ENCODE results near the gene KCNH1.

Gene KCNH1

GRCh38 chr1:210912752-210913151 lies 221.2 kb downstream of the KCNH1 start:
- CTCF ChIA-PET = interaction anchor here (0.6 kb wide), 1 partner anchor 147 kb away, joined by 5 read pairs; no protein-coding TSS in a partner anchor

GRCh38 chr1:210910020-210910575 lies 223.8 kb downstream of the KCNH1 start:
- Histone ChIP-seq H3K27ac (ENCODE audit: extremely low read depth, low read depth, low read length) (no peak overlapping the region), H3K36me3 (ENCODE audit: control insufficient read depth in 2 of 2, insufficient read depth in 1 of 2, low read length in 2 of 2) (no peaks in the 10 kb centered on the region), H3K4me1 (ENCODE audit: control insufficient read depth, insufficient read depth, low read length) (no peaks in the 10 kb centered on the region), H3K4me3 (ENCODE audit: low read depth, low read length) (no peak overlapping the region), H3K9me3 (ENCODE audit: control insufficient read depth, insufficient read depth, low read depth, low read length) (no peaks in the 10 kb centered on the region)
- ChIA-PET POLR2A (no interaction called here), CTCF (no interaction called here)
- no peak for TF ChIP-seq ZNF837 (tag by site-specific recombination; IDR thresholded peaks at IDR 0.05)
- no peak for TF ChIP-seq ZNF488 (tag by site-specific recombination; IDR thresholded peaks at IDR 0.05)
- no peak for TF ChIP-seq RBAK (tag by site-specific recombination; IDR thresholded peaks at IDR 0.05)
- TF ChIP-seq ZXDB (tag by site-specific recombination; IDR thresholded peaks at IDR 0.05) = no peak
- no peak for TF ChIP-seq PRDM1 (tag by site-specific recombination; IDR thresholded peaks at IDR 0.05)
- TF ChIP-seq ZNF76 (tag by site-specific recombination; IDR thresholded peaks at IDR 0.05; ENCODE audit: borderline replicate concordance, low read depth) = no peak
- TF ChIP-seq ZNF549 (tag by site-specific recombination; IDR thresholded peaks at IDR 0.05) = no peak
- TF ChIP-seq ZNF266 (tag by site-specific recombination; IDR thresholded peaks at IDR 0.05; ENCODE audit: low read depth) = no peak
- TF ChIP-seq SETDB1 (IDR thresholded peaks at IDR 0.05; ENCODE audit: insufficient read length, low read length) = no peak
- TF ChIP-seq ZNF560 (tag by site-specific recombination; IDR thresholded peaks at IDR 0.05; ENCODE audit: borderline replicate concordance) = no peak
- TF ChIP-seq BCL6B (tag by site-specific recombination; IDR thresholded peaks at IDR 0.05) = no peak
- no peak for TF ChIP-seq ZNF48 (tag by site-specific recombination; IDR thresholded peaks at IDR 0.05)

More at GRCh38 chr1:210912752-210913151, 221.2 kb downstream of the KCNH1 start:
- TF ChIP-seq ZNF423 (tag by site-specific recombination; IDR thresholded peaks at IDR 0.05) = no peak
- no peak for TF ChIP-seq ZNF114 (tag by site-specific recombination; IDR thresholded peaks at IDR 0.05)
- TF ChIP-seq ZNF701 (tag by site-specific recombination; IDR thresholded peaks at IDR 0.05) = no peak
- no peak for TF ChIP-seq ZXDB (tag by site-specific recombination; IDR thresholded peaks at IDR 0.05)
- no peak for TF ChIP-seq ZNF449 (tag by site-specific recombination; IDR thresholded peaks at IDR 0.05)
- TF ChIP-seq ZNF24 (tag by site-specific recombination; IDR thresholded peaks at IDR 0.05) = no peak
- TF ChIP-seq ZNF707 (tag by site-specific recombination; IDR thresholded peaks at IDR 0.05) = no peak
- no peak for TF ChIP-seq ZIC2 (tag by site-specific recombination; IDR thresholded peaks at IDR 0.05)
- TF ChIP-seq ZNF621 (tag by site-specific recombination; IDR thresholded peaks at IDR 0.05) = no peak
- no peak for TF ChIP-seq SP3 (tag by site-specific recombination; IDR thresholded peaks at IDR 0.05)
- no peak for TF ChIP-seq ZNF560 (tag by site-specific recombination; IDR thresholded peaks at IDR 0.05; ENCODE audit: borderline replicate concordance)
- no peak for TF ChIP-seq AEBP2 (tag by site-specific recombination; IDR thresholded peaks at IDR 0.05; ENCODE audit: borderline replicate concordance)
- no peak for TF ChIP-seq SP2 (tag by site-specific recombination; IDR thresholded peaks at IDR 0.05)
- Histone ChIP-seq H3K27ac (ENCODE audit: extremely low read depth, low read depth, low read length) (no peak overlapping the region), H3K36me3 (ENCODE audit: control insufficient read depth in 2 of 2, insufficient read depth in 1 of 2, low read length in 2 of 2) (no peaks in the 10 kb centered on the region), H3K9me3 (ENCODE audit: control insufficient read depth, insufficient read depth, low read depth, low read length) (no peaks in the 10 kb centered on the region), H3K4me3 (ENCODE audit: low read depth, low read length) (no peak overlapping the region), H3K4me1 (ENCODE audit: control insufficient read depth, insufficient read depth, low read length) (no peaks in the 10 kb centered on the region)
- POLR2A ChIA-PET = no interaction called here

Measured in HEK293 (cell line).